Islet of Langerhans (tissue), 1 donor: Measurements from ENCODE around the gene JMJD6.
"Not testable (repeated sequence)": the region's sequence is repeated elsewhere in the genome, so short reads cannot be mapped to it uniquely, and the experiment has no call there.

Experiments
- FAIRE-seq: peaks from one replicate; lab custom pipeline; 2011; peaks lifted over from hg19 to GRCh38; lab: Jason Lieb, UNC

JMJD6 gene

DNA sequence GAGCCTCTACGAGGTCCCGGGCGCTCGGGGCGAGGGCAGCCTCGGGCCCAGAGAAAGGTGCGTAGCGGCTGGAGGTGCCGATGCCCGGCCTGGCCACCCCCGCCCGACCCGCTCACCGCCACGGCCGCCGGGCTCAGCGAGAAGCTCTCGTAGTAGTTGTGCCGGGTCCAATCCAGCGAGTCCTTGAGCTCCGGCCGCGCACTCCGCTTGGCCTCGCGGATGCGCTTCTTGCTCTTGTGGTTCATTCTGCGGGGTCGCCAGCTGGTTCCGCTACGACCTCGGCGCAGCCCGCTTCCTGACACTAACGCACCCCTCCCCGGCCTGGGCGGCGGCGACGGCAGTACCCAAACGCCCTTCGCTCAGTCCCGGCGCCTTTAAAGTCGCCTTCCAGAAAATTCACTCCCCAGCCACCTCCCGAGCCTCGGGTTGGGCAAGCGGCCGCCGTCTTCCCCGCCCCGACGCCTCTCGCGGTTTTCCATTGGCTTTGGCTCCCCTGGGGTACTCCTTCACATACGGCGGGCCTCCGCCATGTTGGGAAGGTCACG lies at the start of gene JMJD6:
TSS of gene JMJD6 (minus strand) at position 376 of the 545 bp plus-strand sequence. CDS start at position 245, 131 bp downstream.
- FAIRE-seq: no peak

DNA sequence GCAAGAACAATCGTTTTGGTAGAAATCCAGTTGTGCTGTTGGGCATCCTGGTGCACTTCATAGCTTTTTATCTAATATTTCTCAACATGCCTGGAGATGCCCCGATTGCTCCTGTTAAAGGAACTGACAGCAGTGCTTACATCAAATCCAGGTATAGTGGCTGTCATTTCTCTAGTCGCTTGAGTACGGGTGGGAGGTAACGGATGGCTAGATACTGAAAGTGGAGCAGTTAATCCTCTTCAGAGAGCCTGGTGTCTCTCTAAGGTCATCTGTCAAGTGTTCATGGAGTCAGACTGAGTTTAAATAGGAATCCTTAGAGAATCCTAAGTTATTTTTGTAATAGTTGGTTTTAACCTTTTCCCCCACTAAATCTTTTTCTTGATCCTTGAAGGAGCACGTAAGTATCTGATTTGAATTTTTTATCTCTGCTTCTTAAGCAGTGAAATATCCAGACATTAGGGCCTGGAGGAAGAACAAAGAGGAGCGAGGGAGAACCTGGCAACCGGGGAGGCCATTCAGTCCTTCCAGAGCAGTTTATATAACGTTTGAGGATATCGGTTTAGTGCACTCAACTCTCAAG lies 48.7 kb upstream of the JMJD6 start:
- no peak for FAIRE-seq

DNA sequence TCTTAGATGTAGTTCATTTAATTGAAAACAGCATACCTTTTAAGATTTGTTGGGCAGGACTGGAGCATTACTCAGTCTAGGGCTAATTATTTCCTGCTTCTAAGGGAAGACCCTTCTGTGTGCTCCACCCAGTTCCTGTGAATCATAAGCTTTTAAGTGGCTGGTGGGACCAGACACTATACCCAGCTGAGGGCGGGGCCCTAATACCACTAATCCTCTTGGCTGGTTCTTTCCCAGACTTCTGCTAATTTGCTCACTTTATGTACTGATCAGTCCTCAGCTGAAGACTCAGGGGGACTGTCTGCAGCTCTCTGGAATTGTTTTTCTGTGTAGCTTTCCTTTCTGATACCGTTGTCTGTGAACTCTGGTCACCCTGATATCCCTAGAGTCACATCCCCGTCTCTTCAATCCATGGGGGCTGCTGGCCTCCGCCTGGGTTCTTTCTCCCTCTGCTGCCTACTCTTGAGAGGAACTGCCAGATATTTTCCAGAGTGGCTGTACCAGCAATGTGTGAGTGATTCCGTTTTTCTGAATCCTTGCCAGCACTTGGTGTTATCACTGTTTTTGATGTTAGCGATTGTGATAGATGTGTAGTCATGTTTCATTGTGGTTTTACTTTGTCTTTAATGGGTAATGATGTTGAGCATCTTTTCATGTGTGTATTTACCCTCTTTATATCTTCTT lies 46.6 kb upstream of the JMJD6 start:
- FAIRE-seq: no peak

DNA sequence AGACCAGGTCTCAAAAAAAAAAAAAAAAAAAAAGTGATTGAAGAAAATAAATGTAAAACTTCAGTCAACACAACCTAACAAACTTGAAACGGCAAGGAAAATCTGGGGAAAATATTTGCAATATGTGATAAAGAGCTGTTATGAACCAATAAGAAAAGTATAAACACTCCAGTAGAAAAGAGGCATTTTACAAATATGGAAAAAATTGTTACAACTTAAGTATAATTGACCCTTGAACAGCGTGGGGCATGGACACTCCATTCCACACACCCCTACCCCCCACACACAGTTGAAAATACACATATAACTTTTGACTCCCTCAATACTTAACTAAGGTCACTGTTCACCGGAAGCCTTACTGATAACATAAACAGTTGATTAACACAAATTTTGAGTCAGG lies 32.2 kb upstream of the JMJD6 start:
- no peak for FAIRE-seq

DNA sequence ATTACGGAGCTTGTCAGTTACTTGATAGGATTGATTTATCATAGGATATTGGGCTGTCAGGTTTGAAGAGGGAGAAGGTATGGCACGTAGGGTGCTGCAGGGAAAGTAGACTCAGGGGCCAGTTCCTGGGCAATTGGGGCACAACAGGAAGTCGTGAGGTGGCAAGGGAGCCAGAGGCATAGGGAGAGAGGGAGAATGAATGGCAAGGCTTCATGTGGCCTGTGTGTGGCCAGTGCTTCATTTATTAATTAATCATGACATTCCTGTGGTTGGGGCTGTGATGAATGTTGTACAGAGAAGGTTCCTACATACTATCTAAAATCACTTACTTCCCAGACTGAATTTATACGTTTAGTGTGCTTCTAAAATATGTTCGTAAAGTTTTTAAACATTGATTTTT lies 30.9 kb upstream of the JMJD6 start:
- no peak for FAIRE-seq

DNA sequence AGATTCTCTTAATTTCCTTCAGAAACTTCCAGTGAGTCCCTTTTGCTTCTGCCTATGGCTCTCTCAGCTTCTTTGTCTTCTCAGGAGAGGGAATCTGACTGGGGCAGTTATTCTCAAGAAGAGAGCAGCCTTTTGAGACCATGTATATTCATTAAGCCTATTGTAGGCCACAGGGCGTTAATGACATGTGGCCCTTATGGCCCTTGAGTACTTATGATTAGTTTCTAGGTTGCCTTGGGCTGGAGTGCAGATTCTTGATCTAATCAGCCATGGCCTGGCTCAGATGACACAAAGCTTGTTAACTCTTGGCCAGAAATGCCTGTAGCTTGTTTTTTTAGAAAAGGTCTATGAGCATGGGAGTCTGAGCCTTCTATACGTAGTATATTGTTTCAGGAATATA lies 28.9 kb upstream of the JMJD6 start:
- no peak for FAIRE-seq

DNA sequence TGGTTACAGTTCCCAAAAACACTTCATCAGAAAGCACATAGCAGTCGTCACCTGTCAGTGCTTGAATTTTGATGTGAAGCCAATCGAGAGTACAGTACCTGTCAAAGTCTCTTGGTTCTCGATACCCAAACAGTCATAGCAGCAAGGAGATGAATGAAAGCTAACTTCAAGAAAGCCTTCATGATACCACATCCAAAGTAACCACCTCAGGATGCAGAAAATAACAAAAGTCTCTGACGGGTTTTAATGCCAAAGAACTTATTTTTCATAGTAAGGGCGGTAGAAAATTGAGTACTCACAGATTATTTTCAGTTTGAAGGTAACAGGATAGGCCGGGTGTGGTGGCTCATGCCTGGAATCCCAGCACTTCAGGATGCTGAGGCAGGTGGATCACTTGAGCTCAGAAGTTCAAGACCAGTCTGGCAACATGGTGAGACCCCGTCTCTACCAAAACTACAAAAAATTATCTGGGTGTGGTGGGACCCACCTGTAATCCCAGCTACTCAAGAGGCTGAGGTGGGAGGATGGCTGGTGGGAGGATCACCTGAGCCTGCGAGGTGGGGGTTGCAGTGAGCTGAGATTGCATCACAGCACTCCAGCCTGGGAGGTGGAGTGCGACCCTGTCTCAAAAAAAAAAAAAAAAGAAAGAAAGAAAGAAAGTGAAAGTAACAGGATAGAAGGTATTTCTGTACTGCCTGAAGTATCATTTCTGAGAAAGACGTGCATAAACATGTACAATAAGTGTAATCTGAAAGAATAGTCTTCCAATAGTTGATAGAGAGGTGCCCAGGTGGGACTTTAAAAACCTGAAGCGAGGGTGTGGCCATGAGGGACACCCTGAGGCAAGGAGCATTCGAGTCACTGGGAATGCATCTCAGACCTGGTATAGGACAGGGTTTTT lies 26.9 kb upstream of the JMJD6 start:
- FAIRE-seq: no peak

DNA sequence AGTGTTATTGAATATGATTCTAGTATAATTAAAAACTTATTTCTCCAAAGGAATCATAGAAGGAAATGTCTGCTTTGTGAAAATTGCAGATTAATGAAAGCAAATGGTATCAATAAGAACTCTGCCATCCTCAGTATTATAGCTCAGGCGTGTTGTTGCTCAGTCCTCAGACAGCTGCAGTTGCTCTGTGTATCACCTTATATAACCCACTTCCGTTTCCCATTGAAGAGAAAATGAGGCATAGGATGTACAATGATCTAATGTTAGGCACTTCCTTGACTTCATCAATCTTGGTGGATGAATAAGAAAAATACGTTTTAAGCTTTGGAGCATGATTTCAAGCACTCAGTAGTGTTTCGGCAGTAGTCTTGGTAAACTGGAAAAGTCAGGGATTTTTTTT lies 25.6 kb upstream of the JMJD6 start:
- no peak for FAIRE-seq

DNA sequence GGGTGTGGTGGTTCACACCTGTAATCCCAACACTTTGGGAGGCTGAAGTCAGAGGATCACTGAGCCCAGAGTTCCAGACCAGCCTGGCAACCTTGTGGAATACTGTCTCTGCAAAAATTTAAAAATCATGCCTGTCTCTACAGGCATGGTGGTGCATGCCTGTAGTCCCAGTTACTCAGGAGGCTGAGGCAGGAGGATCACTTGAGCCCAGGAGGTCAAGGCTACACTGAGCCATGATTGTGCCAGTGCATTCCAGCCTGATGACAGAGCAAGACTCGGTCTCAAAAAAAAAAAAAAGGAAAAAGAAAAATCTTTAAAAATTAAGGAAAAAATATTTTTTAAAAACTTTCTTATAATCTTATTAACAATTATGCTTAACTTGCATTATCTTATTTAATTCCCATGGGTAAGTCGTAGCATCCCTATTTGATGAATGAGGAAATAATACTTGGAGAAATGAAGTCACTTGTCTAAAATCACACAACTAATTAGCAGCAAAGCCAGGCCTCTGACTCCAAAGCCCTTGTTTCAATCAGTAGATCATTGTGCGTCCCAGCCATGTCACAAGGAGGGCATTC lies 25.1 kb upstream of the JMJD6 start:
- FAIRE-seq: no peak

DNA sequence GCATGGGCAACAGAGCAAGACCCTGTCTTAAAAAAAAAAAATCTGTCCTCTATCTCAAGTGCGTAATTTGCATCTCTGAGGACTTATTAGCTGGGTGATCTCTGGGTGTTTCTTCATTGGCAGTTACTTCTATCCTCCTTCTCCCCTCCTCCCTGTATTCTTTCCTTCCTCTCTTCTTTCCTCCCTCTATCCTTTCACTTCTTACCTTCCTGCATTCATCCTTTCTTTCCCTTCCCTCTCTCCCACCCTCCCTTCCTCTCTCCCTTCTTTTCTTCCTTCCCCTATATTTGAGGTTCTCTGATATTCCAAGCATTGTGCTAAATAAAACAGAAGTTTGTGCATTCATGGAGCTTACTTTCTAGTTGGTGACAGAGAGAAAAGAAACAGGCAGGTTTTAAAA lies 22.3 kb upstream of the JMJD6 start:
- FAIRE-seq: no peak

DNA sequence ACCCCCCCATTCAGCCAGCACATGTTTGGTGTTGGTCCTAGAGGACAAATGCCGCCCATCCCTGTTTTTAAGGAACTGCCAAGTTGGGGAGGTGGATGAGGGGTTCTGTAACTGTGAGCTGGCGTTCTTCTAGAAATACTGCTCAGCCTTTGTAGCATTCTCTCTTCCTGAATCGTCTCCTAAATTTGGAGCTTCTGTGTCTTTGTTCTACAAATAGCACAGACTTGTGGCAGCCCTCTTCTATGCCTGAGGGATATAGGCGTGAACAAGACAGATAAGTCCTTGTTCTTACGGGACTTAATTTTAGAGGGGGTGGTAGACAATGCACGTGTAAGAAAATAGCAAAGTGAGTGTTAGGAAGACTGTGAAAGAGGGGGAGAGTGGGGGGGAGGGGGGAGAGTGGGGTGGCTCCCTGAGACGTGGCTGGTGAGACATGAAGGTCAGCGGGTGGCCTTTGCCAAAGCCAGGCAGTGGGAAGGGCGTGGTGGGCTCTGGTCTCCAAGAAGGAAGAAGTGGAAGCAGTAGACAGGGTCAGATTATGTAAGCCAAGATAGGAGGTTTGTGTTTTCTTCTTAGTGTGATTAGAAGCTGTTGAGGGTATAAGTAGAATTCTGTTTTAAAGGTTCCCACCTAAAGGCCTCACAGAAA lies 21.4 kb upstream of the JMJD6 start:
- no peak for FAIRE-seq

DNA sequence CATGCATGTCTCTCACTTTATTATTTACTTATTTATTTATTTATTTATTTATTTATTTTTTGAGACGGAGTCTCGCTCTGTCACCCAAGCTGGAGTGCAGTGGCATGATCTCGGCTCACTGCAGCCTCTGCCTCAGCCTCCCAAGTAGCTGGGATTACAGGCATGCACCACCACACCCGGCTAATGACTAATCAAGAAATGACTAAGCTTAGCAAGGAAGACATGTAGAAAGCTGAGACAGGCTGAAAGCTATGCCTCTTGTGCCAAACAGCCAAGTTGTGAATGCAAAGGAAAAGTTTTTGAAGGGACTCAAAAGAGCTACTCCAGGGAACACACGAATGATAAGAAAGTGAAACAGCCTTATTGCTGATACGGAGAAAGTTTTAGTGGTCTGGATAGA lies 19.4 kb upstream of the JMJD6 start:
- not testable (repeated sequence) for FAIRE-seq

DNA sequence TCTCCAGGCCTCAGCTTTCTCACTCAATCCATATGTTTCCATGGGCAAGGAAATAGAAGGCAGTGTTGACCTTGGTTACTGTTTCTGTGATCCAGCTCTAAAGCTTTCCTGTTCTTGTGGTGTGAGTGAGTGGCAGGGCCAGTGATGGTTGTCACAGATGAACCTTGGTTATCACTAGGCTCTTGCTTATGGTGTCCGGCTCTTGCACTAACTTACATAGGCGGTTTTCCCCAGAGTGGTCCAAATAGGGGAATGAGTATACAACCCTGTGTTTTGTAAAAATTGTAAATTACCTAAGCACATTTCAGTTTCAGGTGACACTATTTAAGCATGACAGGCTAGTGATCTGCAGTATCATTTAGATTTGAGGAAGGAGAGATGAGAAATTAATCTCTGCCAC lies 18.3 kb upstream of the JMJD6 start:
- FAIRE-seq: no peak

DNA sequence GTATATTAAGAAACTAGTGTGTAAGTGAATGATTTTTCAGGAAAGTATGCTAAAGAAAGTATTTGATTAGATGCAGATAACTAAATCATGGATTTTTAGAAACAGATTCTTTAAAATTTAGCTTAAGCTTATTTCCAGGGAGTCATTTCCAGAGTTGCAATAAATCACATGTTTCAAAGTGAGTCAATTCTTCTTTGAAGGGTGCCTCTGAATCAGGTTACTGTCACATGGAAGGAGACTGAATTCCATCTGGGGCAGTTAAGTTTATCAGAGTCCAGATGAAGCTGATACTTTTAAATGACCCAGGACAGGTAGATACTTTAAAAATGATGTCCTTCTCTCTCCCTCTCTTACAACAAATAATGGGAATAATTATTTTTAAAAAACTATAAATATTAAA lies 16.6 kb upstream of the JMJD6 start:
- no peak for FAIRE-seq

DNA sequence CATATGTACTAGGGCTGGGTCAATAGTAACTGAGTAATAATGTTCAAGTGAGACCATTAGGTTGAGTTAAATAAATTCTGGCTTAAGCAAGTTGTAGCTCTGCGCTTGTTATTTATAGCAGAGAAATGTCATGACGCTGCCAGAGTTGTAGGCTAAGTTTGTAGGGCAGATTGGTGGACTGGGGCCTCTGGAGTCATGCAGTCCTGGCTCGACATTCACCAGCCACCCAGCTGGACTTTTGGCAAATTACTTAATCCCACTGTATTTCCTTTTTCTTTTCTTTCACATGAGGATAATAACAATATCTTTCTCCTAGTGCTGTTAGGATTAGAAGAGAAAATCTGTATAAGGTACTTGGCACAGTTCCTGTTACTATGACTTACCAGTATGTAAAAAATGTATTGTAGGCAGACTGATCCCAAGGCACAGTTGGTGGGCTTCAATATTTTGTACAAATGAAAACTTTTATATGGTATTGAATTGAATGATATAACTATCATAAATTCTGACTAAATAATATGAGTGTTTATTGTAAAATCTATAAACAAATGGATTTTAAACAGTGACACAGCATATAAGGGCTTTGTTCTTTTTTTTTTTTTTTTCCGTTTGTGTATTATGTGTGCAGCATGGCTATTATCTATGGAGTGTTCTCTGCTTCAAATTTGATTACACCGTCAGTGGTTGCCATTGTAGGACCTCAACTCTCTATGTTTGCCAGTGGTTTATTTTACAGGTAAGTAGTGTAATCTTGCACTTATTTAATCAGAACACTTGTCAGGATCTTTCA lies 14.1 kb upstream of the JMJD6 start:
- FAIRE-seq: no peak

DNA sequence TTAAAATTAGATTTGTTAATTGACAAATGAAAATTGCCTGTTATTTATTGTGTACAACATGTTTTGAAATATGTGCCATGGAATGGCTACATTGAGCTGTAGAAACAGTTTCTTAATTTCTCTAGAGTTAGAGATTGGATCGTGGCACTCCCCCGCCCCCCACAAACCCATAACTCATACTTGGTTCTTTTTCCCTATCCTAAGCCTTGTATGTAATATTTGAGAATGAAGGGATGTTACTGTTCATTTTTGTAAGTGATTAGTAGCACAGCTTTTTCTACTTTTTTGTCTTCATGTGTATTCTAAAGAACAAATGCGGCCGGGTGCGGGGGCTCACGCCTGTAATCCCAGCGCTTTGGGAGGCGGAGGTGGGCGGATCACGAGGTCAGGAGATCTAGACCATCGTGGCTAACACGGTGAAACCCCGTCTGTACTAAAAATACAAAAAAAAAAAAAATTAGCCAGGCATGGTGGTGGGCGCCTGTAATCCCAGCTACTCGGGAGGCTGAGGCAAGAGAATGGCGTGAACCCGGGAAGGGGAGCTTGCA lies 13.2 kb upstream of the JMJD6 start:
- not testable (repeated sequence) for FAIRE-seq

DNA sequence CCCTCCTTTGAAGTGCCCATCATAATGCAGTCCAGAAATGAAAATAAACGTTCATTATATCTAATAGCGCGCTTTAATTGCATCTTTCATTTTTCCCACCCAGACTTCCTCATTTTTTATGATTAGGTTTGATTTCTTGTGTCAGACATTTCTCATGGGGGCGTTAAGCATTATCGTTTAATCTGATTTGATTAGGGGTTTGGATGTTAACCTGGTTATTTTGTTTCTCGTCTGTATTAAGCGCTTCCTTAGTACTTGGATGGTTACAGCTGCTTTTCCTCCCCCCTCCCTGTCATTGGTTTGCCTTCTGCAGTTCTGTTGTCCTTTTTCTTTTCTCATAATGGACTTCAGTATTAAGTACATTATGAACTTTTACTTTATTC lies 12.1 kb upstream of the JMJD6 start:
- FAIRE-seq: no peak

DNA sequence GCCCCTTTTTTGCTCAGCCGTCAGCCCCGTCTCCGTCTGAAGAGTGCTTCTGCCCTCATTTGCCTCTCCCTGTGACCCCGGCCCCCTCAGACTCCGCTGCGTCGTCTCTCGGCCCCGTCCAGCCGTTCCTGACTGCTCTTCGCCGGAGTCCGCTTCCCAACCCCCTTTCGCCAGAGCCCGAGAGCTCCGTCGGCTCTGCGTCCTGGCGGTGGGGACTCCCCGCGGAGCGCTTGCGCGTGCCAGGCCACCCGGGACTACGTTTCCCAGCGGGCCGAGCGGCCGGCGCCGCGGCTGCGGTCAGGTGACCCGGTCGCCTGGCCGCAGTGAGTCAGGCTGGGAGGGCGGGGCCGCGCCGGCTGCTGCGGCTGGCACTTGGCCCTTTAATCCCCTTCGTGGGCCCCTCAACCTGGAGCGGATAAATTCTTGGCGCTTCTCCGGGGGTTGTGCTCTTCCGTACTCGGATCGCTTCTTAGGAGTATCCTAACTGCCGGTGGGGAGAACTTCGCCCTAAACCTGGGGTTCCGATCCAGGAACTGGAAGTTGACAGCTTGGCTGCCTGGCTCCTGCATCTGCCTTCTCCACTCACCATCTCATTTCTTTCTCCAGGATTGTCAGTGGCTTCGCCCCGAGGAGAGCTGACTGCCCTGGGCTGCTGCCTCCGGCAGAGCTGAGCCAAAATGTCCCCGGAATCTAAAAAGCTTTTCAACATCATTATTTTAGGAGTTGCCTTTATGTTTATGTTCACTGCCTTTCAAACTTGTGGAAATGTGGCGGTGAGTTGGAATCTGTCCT lies 11.5 kb upstream of the JMJD6 start, which contains the start of gene MFSD11:
TSS of gene MFSD11 (plus strand) at position 444 of the 792 bp plus-strand sequence. CDS start at position 678, 234 bp downstream.
- no peak for FAIRE-seq

DNA sequence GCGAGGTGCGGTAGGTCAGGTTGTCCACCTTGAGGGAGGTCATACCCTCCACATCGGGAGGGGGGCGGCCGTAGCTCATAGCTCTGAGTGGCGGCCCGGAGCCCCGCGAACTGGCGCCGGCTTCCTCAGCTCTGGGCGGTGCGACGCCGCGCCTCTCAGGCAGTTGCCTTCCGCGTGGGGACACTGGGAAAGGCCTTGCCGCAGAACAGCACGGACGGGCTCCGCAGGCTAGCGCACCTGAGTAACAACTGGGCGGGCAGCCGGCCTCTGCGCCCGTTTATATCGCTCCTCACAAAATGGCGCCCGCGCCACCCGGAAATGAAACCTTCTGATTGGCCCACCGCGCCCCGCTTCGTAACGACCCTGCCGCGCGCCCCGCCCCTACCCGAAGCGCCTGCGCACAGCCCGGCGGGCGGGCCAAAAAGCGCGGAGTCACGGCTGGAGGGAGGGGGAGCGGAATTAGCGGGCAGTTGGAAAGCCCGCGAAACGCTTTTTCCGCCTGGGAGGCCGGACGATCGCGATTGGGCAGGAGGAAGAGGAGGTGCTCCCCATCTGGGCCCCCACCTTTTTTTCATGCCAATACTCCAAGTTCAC lies 10.8 kb upstream of the JMJD6 start, which contains the start of gene SRSF2:
TSS of gene SRSF2 (minus strand) at position 250 of the 594 bp plus-strand sequence. CDS start at position 79, 171 bp downstream.
- no peak for FAIRE-seq
